Measurements from ENCODE around the gene OR52N4. TPM values are rescaled to one million over a fixed set of nuclear protein-coding genes. Genes with fewer than 3 reads are reported as not detected.

OR52N4 gene
- total and polyA plus RNA-seq, 8 donors: 0.07 TPM; not detected in 7

DNA sequence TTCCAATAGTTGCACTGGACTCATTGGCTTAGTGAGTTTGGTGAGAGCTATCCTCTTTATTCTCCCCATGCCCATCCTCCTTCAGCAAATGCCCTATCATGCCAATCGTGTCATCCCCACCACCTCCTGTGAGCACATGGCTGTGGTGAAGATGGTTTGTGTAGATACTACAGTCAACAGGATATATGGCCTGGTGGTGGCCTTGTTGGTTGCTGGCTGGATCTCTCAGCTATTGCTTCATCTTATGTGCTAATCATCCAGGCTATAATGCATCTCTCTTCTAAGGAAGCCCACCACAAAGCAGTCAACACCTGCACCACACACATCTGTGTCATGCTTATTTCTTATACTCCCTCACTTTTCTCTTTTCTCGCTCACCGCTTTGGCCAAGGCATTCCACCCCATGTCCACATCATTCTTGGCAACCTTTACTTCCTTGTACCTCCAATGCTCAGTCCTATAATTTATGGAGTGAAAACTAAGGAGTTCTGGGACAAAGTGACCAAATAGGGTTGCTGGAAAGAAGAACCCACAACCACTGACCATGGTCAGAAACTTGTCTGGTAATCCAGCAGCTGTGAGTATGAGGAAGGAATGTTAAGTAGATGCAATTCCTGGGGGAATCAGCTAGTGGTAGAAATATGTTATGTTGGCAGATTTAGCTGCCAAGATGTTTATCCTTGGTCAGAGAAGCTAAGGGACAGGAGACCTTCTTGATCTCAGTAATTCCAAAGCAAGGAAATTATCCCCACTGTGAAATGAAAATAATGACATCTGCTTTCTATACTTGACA is 34.1 kb upstream of the OR52N4 start:
- no peaks in the 10 kb centered on the region for H3K36me3 ChIP-seq
- 85 to 86% methylated on average over 3 of the region's 3 CpGs for WGBS, 2 donors
- DNase-seq: no peak
- H3K27me3 ChIP-seq: no peaks in the 10 kb centered on the region
- ATAC-seq: no peak
- TF ChIP-seq, protein P1, sequence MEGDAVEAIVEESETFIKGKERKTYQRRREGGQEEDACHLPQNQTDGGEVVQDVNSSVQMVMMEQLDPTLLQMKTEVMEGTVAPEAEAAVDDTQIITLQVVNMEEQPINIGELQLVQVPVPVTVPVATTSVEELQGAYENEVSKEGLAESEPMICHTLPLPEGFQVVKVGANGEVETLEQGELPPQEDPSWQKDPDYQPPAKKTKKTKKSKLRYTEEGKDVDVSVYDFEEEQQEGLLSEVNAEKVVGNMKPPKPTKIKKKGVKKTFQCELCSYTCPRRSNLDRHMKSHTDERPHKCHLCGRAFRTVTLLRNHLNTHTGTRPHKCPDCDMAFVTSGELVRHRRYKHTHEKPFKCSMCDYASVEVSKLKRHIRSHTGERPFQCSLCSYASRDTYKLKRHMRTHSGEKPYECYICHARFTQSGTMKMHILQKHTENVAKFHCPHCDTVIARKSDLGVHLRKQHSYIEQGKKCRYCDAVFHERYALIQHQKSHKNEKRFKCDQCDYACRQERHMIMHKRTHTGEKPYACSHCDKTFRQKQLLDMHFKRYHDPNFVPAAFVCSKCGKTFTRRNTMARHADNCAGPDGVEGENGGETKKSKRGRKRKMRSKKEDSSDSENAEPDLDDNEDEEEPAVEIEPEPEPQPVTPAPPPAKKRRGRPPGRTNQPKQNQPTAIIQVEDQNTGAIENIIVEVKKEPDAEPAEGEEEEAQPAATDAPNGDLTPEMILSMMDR (IDR thresholded peaks at IDR 0.05): no peak
- no peaks in the 10 kb centered on the region for H3K9me3 ChIP-seq
- H3K4me3 ChIP-seq: no peak overlapping the region
- intact Hi-C loops (cut with DNase I): no loop called here
- no peaks in the 10 kb centered on the region for H3K4me1 ChIP-seq
- no peak for FAIRE-seq
- no peak overlapping the region for H3K27ac ChIP-seq

DNA sequence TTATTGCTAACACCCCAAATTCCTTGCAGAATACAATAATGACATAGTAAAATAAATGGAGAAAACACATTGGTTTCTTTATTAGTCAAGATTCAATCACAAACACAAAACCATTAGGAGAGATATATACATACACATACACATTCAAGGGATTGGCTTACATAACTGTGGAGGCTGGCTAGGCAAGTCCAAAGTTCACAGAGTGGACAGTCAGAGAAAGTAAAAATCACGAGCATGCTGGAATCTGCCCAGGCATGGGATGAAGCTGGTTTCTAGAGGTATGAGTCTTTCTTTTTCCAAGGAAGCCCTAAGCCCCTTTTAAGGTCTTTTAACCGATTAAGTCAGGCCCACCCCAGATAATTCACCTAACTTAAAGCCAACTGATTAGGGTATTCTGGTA is 31.4 kb upstream of the OR52N4 start:
- no peaks in the 10 kb centered on the region for H3K9me3 ChIP-seq
- ATAC-seq (no peak), FAIRE-seq (no peak), DNase-seq (no peak)
- H3K27ac ChIP-seq: no peak overlapping the region
- H3K27me3 ChIP-seq: no peaks in the 10 kb centered on the region
- WGBS, 2 donors: 35 to 45% methylated on average over 2 of the region's 2 CpGs
- intact Hi-C loops (cut with DNase I): no loop called here
- H3K36me3 ChIP-seq: no peaks in the 10 kb centered on the region
- TF ChIP-seq, protein P1 (IDR thresholded peaks at IDR 0.05): no peak
- no peaks in the 10 kb centered on the region for H3K4me1 ChIP-seq
- H3K4me3 ChIP-seq: no peak overlapping the region

DNA sequence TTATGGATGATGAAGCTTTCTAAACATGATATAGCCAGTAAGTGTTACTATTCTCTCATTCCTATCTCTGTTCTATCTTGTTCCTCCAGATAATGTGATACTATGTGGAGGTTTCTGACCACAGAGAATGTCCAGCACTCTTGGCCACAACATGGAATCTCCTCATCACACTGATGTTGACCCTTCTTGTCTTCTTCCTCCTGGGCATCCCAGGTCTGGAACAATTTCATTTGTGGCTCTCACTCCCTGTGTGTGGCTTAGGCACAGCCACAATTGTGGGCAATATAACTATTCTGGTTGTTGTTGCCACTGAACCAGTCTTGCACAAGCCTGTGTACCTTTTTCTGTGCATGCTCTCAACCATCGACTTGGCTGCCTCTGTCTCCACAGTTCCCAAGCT is 27.7 kb upstream of the OR52N4 start:
- intact Hi-C loops (cut with DNase I): no loop called here
- Histone ChIP-seq H3K9me3 (no peaks in the 10 kb centered on the region), H3K4me1 (no peaks in the 10 kb centered on the region), H3K4me3 (no peak overlapping the region), H3K27me3 (no peaks in the 10 kb centered on the region), H3K27ac (no peak overlapping the region), H3K36me3 (no peaks in the 10 kb centered on the region)
- ATAC-seq: no peak
- no peak for DNase-seq
- FAIRE-seq: no peak
- 77 to 79% methylated on average over 1 of the region's 1 CpG for WGBS, 2 donors
- TF ChIP-seq, protein P1 (IDR thresholded peaks at IDR 0.05): no peak

DNA sequence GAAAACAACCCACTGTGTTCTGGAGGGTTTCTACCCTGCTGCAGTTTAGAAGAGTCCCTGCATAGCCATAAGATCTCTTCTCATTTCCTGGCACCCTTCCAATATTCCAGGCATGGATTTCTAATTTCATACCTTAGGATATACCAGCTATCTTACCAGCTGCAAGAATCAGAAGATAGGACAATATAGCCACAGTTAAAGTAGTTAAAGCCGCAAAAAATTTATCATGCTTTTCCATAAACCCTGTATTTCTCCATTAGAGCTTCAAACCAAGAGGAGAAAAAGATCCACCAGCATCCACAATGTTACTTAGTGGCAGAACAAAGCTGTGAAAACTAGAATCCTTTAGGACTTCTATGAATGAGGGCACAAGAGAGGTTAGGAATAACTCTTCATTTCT is 26.4 kb upstream of the OR52N4 start:
- intact Hi-C loops (cut with DNase I): no loop called here

DNA sequence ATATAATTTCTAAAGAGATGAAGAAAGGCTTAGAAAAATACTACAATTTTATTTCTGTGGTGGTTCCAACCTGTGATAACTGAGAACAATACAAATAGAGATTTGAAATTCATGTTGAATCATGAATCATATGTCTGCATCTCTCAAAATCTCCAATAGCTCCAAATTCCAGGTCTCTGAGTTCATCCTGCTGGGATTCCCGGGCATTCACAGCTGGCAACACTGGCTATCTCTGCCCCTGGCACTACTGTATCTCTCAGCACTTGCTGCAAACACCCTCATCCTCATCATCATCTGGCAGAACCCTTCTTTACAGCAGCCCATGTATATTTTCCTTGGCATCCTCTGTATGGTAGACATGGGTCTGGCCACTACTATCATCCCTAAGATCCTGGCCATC is 17.6 kb upstream of the OR52N4 start, which contains the start of gene OR56B1:
OR56B1 (plus strand) TSS at position 53 of the 400 bp plus-strand sequence; CDS start at position 122, 69 bp downstream.
- DNase-seq: no peak
- no peak for ATAC-seq
- FAIRE-seq: no peak
- H3K4me1 ChIP-seq: no peaks in the 10 kb centered on the region
- TF ChIP-seq, protein P1 (IDR thresholded peaks at IDR 0.05): no peak
- WGBS, 2 donors: 67 to 90% methylated on average over 1 of the region's 1 CpG
- intact Hi-C loops (cut with DNase I): no loop called here
- H3K4me3 ChIP-seq: no peak within 1 kb of the TSS
- no peaks in the 10 kb centered on the region for H3K9me3 ChIP-seq
- H3K27me3 ChIP-seq: peaks cover 0 to 4% (median 0%) of the 10 kb centered on the region in 4 donors
- H3K36me3 ChIP-seq: no peaks in the 10 kb centered on the region
- no peak within 1 kb of the TSS for H3K27ac ChIP-seq

More for the DNA sequence above, 26.4 kb upstream of the OR52N4 start:
- 70 to 91% methylated on average over 1 of the region's 1 CpG for WGBS, 2 donors
- TF ChIP-seq, protein P1 (IDR thresholded peaks at IDR 0.05): no peak
- DNase-seq (no peak), FAIRE-seq (no peak), ATAC-seq (no peak)
- Histone ChIP-seq H3K4me3 (no peak overlapping the region), H3K4me1 (no peaks in the 10 kb centered on the region), H3K27ac (no peak overlapping the region), H3K27me3 (no peaks in the 10 kb centered on the region), H3K9me3 (no peaks in the 10 kb centered on the region), H3K36me3 (no peaks in the 10 kb centered on the region)
